Upper lobe of right lung (tissue), 1 donor: Measurements from ENCODE around the gene GRHL1. TPM values are rescaled to one million over a fixed set of nuclear protein-coding genes. Genes with fewer than 3 reads are reported as not detected.
"Not testable (repeated sequence)": the region's sequence is repeated elsewhere in the genome, so short reads cannot be mapped to it uniquely, and the experiment has no call there.

Experiments used
- ATAC-seq: fragments of 200-7000 bp; cut with Tn5 transposase; one replicate; pipeline ENCODE4 v1.9.1; 2020; ENCODE audit warnings: mild to moderate bottlenecking, moderate library complexity
- DNase-seq: peaks from one replicate; pipeline ENCODE4 v3.0.0-alpha.2; 2020
- H3K27ac ChIP-seq: fragments of 200-600 bp; one replicate; pipeline ENCODE4 v1.8.0; 2022
- H3K27me3 ChIP-seq: fragments of 200-600 bp; one replicate; pipeline ENCODE4 v1.8.0; 2022; ENCODE audit warnings: mild to moderate bottlenecking
- H3K36me3 ChIP-seq: fragments of 200-600 bp; one replicate; pipeline ENCODE4 v1.8.0; 2022
- H3K4me1 ChIP-seq: fragments of 200-600 bp; one replicate; pipeline ENCODE4 v1.8.0; 2022
- H3K4me3 ChIP-seq: fragments of 200-600 bp; one replicate; pipeline ENCODE4 v1.8.0; 2022; ENCODE audit warnings: mild to moderate bottlenecking
- H3K9me3 ChIP-seq: fragments of 200-600 bp; one replicate; pipeline ENCODE4 v1.8.0; 2022
- CTCF ChIP-seq: fragments of 200-600 bp; IDR thresholded peaks from one replicate; pipeline ENCODE4 v1.8.0; 2022; ENCODE audit warnings: antibody characterized with exemption
- intact Hi-C: fragments of 100-400 bp; cut with DNase I; formaldehyde crosslinking; loops from one replicate; pipeline ENCODE4 v1.11.0; 2022
- total RNA-seq: library from RNA; stranded (reverse); fragmentation: NEBNext Ultra II Directional; extraction: Animal tissue kit (Norgen Biotek cat#: 25700); gene quantifications from one replicate; pipeline ENCODE4 v1.2.1, GENCODE V29; 2021
- donor health status: DM: no; HTN: yes; CAD: no; lungs with severe emphysema.

GRHL1 gene
- total RNA-seq, 1 donor from 2014 or later = 2.7 TPM

GRCh38 chr2:10009271-10009810 lies 57.8 kb downstream of the GRHL1 start:
- intact Hi-C loops = no loop called here
- no peak for ATAC-seq

DNA sequence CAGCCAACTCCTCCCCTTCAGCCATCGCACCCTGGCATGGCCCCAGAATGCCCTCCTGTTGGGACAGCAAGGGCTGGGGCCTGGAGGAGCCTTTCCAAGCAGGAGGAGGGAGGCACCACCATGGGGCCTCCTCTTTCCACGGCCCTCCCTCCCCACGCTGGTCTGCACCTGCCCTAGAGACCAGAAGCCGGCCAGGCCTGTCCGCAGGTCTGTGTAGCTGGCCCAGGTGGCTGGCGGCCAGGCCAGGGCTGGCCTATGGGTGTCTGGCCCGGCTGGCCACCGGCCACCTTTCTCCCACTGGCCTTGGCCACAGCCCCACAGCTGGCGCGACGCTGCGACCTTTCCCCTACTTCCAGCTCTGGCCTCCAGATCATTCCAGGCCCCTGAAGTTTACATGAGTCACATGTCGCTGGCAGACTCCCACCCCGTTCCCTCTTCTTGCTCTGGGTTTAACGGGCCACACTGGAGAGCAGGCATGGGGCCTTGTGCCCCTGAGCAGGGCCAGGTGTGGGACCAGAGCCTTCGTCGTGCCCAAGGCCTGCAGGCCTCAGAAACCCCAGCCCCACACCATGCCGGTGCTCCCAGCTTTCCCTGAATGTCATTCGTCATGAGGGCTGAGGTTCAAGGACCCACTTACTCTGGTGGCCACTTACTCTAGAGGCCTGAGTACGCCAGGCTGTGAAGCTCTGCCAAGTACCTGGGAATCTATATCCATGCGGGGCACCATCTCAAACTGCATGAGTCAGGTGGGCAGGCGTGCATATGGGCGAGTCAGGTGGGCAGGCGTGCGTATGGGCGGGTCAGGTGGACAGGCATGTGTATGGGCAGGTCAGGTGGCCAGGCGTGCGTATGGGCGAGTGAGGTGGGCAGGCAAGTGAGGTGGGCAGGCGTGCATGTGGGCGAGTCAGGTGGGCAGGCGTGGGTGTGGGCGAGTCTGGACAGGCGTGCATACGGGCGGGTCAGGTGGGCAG lies 58.6 kb downstream of the GRHL1 start:
- Histone ChIP-seq H3K4me1 (peaks cover 9% of the 10 kb centered on the region), H3K27me3 (no peaks in the 10 kb centered on the region), H3K4me3 (no peak overlapping the region), H3K27ac (peak overlapping the region; percentile 66), H3K36me3 (no peaks in the 10 kb centered on the region), H3K9me3 (no peaks in the 10 kb centered on the region)
- peak; percentile 57 for ATAC-seq
- peak; percentile 79 for DNase-seq
- TF ChIP-seq CTCF = no peak
- intact Hi-C loops = no loop called here

More at GRCh38 chr2:10009271-10009810, 57.8 kb downstream of the GRHL1 start:
- DNase-seq = peak; percentile 41
- Histone ChIP-seq H3K27me3 (no peaks in the 10 kb centered on the region), H3K27ac (peak overlapping the region; percentile 66), H3K9me3 (no peaks in the 10 kb centered on the region), H3K4me1 (peaks cover 9% of the 10 kb centered on the region), H3K4me3 (no peak overlapping the region), H3K36me3 (no peaks in the 10 kb centered on the region)
- TF ChIP-seq CTCF = no peak

DNA sequence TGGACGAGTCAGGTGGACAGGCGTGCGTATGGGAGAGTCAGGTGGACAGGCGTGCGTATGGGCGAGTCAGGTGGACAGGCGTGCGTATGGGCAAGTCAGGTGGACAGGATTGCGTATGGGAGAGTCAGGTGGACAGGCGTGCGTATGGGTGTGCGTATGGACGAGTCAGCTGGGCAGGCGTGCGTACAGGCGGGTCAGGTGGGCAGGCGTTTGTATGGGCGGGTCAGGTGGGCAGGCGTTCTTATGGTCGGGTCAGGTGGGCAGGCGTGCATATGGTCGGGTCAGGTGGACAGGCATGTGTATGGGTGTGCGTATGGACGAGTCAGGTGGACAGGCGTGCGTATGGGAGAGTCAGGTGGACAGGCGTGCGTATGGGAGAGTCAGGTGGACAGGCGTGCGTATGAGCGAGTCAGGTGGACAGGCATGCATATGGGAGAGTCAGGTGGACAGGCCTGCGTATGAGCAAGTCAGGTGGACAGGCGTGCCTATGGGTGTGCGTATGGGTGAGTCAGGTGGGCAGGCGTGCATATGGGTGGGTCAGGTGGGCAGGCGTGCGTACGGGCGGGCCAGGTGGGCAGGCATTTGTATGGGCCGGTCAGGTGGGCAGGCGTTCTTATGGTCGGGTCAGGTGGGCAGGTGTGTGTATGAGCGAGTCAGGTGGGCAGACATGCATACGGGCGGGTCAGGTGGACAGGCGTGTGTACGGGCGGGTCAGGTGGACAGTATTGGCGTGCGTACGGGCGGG lies 59.5 kb downstream of the GRHL1 start:
- H3K4me3 ChIP-seq, DNase-seq, H3K27me3 ChIP-seq, H3K36me3 ChIP-seq, ATAC-seq, H3K9me3 ChIP-seq, H3K4me1 ChIP-seq, intact Hi-C loops, H3K27ac ChIP-seq: not testable (repeated sequence)

DNA sequence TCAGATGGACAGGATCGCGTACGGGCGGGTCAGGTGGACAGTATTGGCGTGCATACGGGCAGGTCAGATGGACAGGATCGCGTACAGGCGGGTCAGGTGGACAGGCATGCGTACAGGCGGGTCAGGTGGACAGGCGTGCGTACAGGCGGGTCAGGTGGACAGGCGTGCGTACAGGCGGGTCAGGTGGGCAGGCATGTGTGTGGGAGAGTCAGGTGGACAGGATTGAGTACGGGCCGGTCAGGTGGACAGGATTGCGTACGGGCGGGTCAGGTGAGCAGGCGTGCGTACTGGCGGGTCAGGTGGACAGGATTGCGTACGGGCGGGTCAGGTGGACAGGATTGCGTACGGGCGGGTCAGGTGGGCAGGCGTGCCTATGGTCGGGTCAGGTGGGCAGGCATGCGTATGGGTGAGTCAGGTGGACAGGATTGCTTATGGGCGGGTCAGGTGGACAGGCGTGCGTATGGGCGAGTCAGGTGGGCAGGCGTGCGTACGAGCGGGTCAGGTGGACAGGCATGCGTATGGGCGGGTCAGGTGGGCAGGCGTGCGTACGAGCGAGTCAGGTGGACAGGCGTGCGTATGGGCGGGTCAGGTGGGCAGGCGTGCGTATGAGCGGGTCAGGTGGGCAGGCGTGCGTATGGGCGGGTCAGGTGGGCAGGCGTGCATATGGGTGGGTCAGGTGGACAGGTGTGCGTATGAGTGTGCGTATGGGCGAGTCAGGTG lies 60.3 kb downstream of the GRHL1 start:
- H3K36me3 ChIP-seq, intact Hi-C loops, H3K4me3 ChIP-seq, ATAC-seq, H3K4me1 ChIP-seq, DNase-seq, H3K9me3 ChIP-seq, H3K27me3 ChIP-seq, H3K27ac ChIP-seq: not testable (repeated sequence)

DNA sequence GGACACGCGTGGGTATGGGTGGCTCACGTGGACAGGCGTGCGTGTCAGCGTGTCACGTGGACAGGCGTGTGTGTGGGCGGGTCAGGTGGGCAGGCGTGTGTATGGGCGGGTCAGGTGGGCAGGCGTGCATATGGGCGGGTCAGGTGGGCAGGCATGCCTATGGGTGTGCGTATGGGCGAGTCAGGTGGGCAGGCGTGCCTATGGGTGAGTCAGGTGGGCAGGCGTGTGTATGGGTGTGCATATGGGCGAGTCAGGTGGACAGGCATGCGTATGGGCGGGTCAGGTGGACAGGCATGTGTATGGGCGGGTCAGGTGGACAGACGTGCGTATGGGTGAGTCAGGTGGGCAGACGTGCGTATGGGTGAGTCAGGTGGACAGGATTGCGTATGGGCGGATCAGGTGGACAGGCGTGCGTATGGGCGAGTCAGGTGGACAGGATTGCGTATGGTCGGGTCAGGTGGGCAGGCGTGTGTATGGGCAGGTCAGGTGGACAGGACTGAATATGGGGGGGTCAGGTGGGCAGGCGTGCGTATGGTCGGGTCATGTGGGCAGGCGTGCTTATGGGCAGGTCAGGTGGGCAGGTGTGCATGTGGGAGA lies 61.0 kb downstream of the GRHL1 start:
- H3K4me3 ChIP-seq, intact Hi-C loops, DNase-seq, H3K27ac ChIP-seq, H3K36me3 ChIP-seq, ATAC-seq, H3K27me3 ChIP-seq, H3K4me1 ChIP-seq, H3K9me3 ChIP-seq: not testable (repeated sequence)

DNA sequence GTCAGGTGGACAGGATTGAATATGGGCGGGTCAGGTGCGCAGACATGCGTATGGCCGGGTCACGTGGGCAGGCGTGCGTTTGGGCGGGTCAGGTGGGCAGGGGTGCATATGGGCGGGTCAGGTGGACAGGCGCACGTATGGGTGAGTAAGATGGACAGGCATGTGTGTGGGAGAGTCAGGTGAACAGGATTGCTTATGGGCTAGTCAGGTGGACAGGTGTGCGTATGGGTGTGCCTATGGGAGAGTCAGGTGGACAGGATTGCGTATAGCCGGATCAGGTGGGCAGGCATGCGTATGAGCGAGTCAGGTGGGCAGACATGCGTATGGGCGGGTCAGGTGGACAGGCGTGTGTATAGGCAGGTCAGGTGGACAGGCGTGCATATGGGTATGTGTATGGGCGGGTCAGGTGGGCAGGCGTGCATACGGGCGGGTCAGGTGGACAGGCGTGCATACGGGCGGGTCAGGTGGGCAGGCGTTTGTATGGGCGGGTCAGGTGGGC lies 61.5 kb downstream of the GRHL1 start:
- intact Hi-C loops = no loop called here
- DNase-seq (peak; percentile 60), ATAC-seq (peak; percentile 36)
- Histone ChIP-seq H3K4me1 (peaks cover 9% of the 10 kb centered on the region), H3K4me3 (no peak overlapping the region), H3K9me3 (no peaks in the 10 kb centered on the region), H3K27me3 (no peaks in the 10 kb centered on the region), H3K27ac (no peak overlapping the region), H3K36me3 (no peaks in the 10 kb centered on the region)
- TF ChIP-seq CTCF = no peak

- intact Hi-C loops, H3K4me1 ChIP-seq, DNase-seq, H3K4me3 ChIP-seq, H3K9me3 ChIP-seq, H3K27me3 ChIP-seq, H3K36me3 ChIP-seq, H3K27ac ChIP-seq, ATAC-seq: not testable (repeated sequence)
These were observed 62.3 kb downstream of the GRHL1 start for GRCh38 chr2:10013651-10014417.
